Measurements from ENCODE around the gene ADAP1. TPM values are rescaled to one million over a fixed set of nuclear protein-coding genes. Genes with fewer than 3 reads are reported as not detected.

Gene ADAP1
- total and polyA plus RNA-seq, 2 of the 8 experiments (the other 6 are each of a cell fraction or from before 2014, with no cell fraction given), result 5.8 to 6.1 TPM

GRCh38 chr7:947391-948210 lies 6.9 kb downstream of the ADAP1 start (continued):
- TF ChIP-seq BRCA1 (IDR thresholded peaks at IDR 0.05; ENCODE audit: low read depth, low read length) (no peak), USF2 (IDR thresholded peaks at IDR 0.05; ENCODE audit: low read length) (no peak), KDM4A (IDR thresholded peaks at IDR 0.05; ENCODE audit: low read depth, low read length, severe bottlenecking) (no peak), SIN3A (conservative IDR thresholded peaks at IDR 0.05 in 1 of 2, IDR thresholded peaks at IDR 0.05 in 1 of 2; ENCODE audit: low read depth in 1 of 2, low read length in 2 of 2) (no peak), HDAC2 (IDR thresholded peaks at IDR 0.05; ENCODE audit: borderline replicate concordance in 1 of 2, low read depth in 2 of 2, low read length in 2 of 2) (no peak), JUND (IDR thresholded peaks at IDR 0.05; ENCODE audit: low read length) (no peak), KDM1A (IDR thresholded peaks at IDR 0.05; ENCODE audit: borderline replicate concordance, low read length) (no peak), HDAC6 (IDR thresholded peaks at IDR 0.05; ENCODE audit: low read depth, low read length) (no peak), TAF7 (optimal IDR thresholded peaks at IDR 0.05; ENCODE audit: borderline replicate concordance, low read depth, low read length) (no peak), SIX5 (IDR thresholded peaks at IDR 0.05; ENCODE audit: low read depth, low read length) (no peak)
